NCI-H82 treated with DMSO at 0.1 percent for 48 hours (cell line): ENCODE data around the gene ARMC3.

ENCODE experiments used
- DNase-seq: peaks from one replicate; lab custom pipeline; 2025; ENCODE audit not compliant: unreplicated experiment; lab: John Stamatoyannopoulos, UW

ARMC3 gene

DNA sequence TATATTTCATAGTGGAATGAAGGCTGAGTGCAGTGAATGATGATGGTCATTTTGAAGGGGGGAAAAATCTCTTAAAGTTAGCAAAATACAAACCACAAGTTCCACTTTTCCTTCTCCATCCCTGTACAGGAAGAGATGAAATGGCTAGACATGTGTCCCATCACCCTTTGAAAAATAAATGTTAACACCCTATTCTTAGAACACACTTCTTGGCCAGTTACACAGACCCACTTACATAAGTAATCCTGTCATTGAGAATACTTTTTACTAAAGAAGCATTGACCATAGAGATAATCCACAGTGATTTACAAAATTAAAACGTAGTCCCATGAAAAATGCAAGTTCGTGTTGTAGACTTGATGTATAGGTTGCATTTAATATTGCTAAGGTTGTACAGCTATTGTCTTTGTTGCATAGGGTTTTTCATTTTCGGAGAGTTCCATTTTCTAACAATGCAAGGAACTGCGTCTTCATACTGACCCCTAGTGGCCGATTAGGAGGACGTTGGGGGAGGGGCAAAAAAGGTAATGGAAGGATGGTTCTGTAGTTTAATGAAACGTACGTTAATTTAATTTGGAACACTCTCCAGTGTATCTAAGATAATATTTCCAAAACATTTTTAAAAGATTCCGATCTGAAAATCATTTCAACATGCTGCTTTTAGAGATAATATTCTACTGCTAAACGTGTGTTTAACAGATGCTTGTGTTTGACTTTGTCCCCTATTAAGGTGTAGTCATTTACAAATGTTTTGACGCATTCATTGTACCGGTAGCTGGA, 60.9 kb downstream of the ARMC3 start:
- DNase-seq: peak; percentile 16

DNA sequence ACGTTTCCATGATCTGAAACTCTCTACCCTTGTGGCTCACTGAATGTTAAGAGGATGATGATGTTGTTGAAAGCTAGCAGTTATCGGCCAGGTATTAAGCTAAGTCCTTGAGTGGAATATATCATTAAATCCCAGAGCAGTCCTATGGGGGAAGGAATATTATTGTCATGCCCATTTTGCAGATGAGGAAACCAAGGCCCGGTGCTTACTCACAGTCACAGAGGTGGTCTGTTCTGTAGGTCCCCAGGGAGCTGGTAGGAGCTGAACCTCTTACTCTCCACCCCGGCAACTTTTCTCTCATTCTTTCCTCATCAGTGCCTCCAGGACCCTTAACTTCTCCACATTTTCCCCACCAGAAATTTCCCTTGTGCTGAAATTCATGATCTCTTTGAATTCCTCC, 62.6 kb downstream of the ARMC3 start:
- DNase-seq: no peak

DNA sequence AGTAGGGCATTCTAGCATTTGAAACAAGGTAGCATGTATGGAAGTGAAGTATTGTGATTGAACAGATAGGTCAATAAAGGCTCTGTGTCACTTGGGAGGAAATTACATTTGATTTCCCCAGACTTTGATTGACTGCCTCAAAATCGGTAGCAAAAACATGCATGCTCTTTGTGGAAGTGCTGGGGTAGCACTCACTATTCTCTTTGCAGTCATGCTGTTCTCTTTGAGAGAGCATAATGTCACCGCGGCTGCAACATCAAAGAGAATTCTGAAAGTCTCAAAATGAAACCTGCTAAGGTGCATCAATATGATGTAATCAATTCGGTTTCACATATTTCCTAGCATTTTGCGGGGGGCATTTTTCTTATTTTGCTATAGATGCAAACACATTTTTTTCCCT, 64.2 kb downstream of the ARMC3 start:
- no peak for DNase-seq

DNA sequence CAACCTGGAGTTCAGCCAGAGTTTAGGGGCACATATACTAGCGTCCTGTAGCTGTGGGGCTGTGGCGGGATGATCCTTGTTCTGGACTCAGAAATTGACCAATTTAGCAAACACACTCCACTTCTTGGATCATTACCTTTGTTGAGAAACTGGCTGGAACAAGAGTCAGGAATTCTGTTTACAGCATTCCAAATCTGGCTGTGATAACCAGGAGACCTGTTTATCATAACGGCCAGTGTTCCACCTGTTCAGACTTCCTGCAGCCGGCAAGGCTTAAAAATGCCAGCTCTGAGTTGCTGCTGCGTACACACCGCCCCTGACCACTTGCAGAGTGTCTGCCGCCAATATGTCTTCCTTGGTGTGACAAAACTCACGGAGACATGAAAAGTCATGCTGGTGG, 64.8 kb downstream of the ARMC3 start:
- DNase-seq: no peak

DNA sequence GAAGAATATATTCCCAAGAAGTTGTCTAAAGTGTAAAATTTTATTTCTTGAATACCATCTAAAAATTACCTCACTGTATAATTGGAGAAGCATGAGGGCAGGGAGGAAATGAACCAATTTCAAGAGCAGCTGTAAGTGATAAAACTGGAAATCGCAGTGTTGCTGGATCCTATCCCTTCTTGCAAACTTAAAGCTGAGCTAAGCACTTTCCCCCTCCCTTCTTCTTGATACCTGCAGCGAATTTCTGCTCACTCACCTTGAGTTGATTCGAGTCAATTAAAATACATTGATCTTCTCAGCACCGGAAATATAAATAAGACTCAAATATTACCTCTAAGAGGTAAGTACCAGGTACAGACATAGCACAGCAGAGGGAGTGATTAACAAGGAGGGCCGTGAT, 65.5 kb downstream of the ARMC3 start:
- DNase-seq: no peak

DNA sequence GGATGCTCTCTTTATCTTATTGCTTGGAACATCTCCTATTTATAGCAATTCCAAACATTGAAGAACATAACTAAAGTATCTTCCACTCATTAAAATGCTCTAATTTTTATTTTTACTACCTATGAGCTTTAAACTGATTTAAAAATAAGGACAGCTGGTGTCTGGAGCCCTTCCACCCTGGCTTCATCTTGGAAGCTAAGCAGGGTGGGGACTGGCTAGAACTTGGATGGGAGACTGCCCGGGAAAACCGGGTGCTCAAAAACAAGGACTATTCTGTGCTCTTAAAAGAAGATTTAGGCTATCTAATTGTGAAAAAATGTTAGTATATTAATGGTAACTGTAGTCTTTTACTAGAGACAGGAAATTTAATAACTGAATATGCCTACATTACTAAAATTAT, 69.2 kb downstream of the ARMC3 start:
- no peak for DNase-seq

DNA sequence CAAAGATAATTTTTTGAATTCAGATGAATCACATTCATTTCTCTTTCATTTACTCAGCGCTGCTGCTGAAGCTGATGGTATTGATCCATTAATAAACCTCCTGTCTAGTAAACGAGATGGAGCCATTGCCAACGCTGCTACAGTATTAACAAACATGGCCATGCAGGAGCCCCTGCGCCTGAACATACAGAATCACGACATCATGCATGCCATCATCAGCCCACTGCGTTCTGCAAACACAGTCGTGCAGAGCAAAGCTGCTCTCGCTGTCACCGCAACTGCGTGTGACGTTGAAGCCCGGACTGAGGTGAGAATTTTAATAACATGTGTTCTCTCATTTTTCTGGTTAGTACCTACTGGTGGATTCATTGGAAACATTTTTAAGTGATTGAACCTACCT, 70.2 kb downstream of the ARMC3 start:
- no peak for DNase-seq

DNA sequence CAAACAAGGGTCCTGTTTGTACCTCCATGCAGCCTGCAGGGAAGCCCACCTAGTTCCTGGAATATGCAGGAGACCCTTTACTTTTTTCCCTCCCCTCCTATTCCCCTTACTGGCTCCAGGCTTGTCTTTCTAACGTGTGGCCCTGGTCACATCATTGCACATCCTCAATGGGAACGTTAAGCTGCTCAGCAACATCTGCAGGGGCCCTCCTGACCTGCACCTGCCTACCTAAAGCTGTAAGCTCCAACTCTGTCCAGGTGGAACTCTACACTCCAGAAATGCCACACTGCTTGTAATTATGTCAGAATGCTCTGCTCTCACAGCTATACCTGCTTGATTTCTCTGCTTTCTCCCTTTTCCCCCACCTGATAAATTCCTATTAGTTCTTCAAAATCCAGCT, 72.1 kb downstream of the ARMC3 start:
- DNase-seq: no peak

DNA sequence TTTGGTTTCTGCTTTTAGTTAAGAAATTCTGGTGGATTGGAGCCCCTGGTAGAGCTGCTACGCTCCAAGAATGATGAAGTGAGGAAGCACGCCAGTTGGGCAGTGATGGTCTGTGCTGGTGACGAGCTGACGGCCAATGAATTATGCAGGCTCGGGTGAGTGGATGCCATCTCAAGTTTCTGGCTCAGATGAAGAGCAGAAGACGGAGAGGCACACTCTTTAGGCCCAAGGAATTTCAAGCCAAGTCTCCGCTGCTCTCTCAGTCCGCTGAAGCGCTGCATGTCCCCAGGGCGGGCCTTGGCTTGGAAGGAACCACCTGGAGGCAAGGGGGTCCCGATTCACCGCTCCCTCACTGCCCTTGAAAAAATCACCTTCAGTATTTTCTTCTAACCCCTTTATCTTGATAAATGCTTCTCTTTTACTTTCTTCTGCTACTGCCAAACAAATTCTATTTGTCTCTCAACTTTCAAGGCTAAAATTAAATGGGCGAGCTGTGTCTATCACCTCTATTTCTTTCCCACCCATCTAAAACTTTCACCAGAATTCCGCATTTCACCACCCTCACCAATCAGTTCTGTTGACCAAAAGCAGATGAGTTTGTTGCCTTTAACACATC, 74.2 kb downstream of the ARMC3 start:
- no peak for DNase-seq

DNA sequence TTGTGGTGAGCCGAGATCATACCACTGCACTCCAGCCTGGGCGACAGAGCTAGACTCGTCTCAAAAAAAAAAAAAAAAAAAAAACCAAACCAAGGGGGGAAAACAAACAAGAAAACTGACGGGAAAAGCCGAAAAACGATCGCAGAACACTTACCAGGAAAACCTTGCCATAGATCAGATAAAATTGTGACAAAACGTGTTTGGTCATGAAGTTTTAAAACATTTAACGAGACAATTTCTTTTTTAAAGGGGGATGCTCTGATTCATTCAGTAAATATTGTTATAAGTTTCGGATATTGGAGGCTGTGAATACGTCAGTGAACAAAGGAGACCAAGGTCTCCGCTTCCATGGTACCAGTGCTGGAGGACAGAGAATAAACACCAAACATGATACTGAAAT, 77.3 kb downstream of the ARMC3 start:
- no peak for DNase-seq

DNA sequence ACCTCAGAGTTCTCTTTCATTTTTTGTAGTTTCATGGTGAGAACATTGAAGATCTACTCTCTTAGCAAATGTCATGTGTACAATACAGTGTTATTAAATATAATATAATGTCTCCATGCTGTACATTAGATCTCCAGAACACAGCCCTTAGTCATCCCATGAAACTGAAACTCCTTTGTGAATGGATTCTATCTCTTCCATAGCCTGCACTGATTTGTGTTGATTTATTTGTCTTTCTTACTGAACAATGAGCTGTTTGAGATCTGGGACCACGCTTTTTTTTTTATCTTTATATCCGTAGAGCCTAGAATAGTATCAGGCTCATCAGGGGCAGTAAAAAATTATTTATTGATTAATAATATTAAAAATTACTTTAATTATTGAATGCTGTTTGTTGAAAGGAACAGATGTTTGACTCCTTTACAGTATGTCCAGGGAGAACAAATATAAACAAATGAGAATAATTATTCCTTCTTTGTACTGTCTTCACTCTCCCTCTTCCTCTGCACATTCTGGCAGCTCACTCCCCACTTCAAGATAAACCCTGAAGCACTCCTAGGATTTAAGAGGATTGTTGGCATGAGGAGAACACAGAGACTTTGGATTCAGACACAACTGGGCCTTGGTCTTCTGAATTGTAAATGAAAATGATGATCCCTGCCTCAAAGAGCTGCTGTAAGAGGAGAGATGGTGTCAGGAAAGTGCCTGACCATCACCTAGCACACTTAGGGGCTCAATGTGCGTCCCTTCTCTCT, 85.9 kb downstream of the ARMC3 start:
- DNase-seq: no peak

DNA sequence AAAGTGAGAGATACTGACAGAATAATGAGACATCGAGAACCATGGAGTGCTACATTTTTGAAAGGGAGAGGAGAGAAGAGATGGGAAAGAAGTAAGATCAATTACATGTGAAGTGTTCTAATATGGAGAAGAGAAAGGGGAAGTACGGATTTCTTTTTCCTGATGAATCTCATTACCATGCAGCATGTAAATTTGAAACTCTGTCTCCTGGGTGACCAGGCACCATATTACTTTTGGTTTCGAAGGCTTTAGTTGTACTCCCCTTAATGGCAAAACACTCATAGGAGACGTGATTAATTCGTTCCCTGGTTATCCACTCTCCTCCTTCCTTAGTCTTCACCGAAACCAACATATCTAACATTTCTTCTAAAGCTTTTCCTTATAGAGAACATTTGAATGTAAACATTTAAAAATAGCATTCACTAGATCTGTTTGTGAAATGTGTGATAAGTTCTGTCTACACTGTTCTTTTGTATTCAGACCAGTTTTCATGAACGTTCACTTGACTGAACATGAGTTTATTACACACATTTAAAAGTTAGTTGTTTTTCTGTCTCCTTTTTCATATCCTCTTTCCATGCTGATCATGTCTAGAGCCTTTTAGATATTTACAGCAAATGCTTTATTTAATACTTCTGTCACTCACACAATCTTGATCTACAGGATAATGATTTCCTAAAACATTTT, 87.3 kb downstream of the ARMC3 start:
- DNase-seq: no peak

DNA sequence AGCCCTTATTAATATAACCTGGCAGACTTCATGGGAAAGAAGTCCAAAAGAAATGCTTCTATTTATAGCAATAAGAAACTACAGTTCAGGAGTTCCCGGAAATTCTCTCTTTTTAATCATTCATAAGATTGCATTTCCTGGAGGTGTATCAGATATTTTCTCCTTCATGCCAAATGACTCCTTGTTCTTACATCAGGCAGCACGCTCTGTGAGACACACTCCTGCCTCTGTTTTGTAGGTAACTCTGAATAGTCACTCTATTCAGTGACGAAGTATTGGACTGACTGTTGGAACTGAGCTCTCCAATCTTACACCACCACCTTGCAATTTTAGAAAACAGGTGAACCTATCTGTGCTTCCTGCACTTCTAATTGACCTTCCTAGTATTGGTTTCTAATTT, 88.8 kb downstream of the ARMC3 start:
- no peak for DNase-seq

DNA sequence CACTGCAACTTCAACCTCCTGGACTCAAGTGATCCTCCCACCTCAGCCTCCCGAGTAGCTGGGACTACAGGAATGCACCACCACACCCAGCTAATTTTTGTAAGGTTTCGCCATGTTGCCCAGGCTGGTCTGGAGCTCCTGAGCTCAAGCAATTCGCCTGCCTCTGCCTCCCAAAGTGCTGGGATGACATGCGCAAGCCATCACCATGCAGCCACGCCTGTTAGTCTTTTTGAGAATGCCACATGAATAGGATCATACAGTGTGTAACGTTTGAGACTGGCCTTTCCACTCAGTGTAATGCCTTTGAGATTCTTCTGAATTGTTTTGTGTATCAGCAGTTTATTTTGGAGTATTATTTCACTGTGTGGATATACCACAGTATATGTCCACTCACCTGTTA, 91.8 kb downstream of the ARMC3 start:
- DNase-seq: no peak

DNA sequence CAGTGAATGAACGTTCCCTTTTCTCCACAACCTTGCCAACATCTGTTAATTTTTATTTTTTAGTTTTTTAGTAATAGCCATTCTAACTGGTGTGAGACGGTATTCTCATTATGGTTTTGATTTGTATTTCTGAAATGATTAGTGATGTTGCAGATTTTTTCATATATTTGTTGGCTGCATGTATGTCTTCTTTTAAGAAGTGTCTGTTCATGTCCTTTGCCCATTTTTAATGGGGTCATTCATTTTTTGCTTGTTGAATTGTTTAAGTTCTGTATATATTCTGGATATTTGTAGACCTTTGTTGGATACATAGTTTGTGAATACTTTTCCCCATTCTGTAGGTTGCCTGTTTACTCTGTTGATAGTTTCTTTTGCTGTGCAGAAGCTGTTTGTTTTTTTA, 93.6 kb downstream of the ARMC3 start:
- DNase-seq: no peak

DNA sequence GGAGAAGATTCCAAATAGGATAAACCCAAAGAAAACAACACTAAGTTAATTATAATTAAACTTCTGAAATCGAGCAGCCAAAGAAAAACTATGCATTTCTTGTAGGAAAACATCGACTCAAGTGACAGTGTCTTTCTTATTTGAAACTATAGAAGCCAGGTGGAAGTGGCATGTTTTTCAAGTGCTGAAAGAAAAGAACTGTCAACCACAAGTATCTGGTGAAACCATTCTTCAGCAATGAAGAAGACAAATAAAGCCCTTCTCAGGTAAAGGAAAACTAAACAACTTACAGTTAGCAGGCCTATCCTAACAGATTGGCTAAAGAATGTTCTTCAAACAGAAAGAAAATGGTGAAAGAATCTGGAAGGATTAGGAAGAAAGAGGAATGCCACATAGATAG, 96.1 kb downstream of the ARMC3 start:
- no peak for DNase-seq

DNA sequence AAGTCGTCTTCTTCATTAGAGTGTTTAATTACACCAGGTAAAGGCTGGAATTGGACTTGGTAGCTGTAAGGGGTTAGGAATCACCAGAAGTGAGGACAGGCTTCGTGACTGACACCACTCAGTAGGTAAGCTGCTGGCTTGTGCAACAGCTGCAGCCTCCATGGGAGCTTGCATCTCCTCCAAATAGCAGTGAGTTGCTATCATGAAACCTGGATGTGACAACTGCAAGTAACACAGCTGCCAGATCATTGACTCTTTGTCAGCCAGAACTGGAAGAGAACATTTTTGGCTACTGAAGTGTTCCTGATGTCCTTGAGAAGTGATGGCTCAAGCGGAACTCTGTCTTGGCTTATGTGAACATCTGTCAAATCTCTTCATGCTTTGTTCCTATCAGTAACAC, 103.5 kb downstream of the ARMC3 start:
- no peak for DNase-seq

DNA sequence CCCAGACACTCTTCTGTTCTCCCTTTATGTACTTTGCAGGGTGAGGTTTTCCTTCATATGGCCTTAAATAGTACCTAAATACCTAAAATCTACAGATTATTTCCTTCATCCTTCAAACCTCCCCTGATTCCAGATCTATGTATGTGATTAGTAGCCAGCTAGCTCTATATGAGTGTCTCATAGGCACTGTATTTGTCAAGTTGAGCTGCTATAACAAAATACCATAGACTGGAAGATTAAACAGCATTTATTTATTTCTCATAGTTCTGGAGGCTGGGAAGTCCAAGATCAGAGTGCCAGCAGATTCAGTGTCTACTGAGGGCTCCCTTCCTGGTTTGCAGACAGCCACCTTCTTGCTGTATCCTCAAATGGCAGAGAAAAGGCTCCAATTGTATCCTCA, 106.9 kb downstream of the ARMC3 start:
- DNase-seq: no peak

DNA sequence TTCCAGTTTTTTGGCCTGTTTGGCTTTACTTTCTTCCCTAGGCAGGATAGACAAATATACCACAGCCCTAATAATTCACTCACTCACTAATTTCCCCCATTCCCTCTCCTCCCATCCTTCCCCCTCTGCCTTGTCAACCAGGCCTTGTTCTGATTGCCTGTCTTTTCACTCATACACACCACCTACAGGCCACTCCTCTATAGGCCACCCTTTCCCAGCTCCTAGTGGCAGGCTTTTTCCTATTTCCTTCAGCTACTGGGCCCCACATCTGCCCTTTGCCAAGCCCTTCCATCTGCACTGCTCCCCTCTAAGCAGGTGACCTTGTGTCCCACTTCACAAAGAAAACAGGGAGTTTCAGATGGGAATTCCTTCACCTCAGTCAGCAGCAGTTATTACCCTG, 107.7 kb downstream of the ARMC3 start:
- no peak for DNase-seq

DNA sequence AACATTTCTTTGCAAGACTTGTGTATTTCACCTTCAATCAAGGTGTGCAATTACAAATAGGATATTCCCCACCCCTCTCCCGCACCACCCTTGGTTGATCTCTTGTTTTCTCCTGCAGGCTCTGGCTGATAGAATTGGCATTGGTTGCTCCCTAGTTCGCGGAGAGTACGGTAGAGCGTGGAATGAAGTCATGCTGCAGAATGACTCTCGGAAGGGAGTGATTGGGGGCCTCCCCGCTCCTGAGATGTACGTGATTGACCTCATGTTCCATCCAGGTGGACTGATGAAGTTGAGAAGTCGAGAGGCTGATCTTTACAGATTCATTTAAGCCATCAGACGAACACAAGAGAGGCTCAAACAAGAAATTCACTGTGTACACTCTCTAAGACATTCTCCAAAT, 109.3 kb downstream of the ARMC3 start:
- no peak for DNase-seq

DNA sequence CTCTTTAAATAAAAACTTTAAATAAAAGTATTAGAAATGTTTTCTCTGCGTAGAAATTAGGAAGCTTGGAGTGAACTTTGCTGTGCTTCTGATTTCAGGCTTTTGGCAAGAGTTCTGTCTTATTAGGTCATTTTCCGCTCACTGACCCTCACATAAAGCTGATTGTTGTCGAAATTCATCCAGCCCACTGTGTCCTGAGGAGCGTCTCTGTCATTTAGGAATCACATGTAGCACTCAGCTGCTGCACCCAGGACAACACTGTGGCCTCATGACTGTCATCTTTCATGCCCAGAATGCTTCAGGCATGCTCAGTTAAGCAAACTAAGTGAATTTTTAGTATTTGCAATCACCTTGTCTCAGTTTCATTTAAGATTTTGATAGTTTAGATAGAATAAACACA, 109.7 kb downstream of the ARMC3 start:
- no peak for DNase-seq

DNA sequence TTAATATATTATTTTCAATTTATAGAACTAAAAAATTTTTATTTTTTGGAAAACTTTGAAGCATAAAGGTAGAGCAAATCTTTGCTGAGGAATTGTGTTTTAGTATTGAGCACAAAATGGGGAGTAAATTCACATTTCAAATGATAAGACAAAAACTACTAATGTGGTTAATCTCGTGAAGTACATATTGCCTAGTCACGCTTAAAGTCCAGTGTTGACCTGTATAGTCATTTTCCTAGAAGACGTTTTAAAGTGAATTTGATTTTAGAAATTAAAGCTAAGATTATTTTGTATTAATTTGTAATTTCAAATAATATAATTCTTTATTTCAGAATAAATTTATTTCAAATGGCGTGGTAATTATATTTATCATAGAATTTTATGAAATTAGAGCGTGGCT, 110.3 kb downstream of the ARMC3 start:
- no peak for DNase-seq
